ENCODE data around the gene STK17A. TPM values are rescaled to one million over a fixed set of nuclear protein-coding genes. Genes with fewer than 3 reads are reported as not detected.
A peak's percentile ranks its signal among the peaks of the same experiment; 100 is the strongest.

The STK17A gene
- total and polyA plus RNA-seq, 2 of the 8 experiments (the other 6 are each of a cell fraction or from before 2014, with no cell fraction given) = 2.2 to 12.2 TPM

DNA sequence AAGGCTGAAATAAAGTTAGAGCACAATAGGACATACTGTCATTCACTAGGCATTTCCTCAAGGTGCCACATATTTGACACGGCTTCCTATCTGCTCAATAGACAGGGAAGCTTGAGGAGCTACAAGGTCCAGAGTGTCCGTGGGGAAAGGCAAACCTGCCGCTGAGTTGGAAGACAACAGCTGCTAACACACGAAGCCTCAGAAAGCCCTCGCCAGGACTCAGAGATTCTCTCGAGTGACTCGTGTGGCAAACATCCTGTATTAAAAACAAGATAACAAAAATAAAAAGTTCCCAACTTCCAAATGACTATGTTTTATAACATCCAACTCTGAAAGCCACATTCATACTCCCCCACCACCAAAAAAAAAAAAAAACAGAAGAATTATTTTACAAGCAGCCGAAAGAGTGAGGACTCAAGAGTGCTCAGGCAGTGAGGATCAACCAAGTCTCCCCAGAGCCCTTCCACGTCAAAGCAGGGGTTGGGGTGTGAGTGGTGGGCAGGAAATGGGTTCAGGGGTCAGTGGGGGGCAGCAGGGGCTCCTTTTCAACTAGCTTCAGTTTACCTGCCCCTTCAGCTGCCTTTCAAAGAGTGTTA lies 67.6 kb downstream of the STK17A start:
- Histone ChIP-seq H3K27ac (ENCODE audit: low read depth, low read length) (0 out of 2 replicates have a peak overlapping the region, but pooled peaks have one; percentile 29), H3K79me1 (ENCODE audit: low read depth, low read length) (peaks cover 2% of the 10 kb centered on the region), H2BK12ac (ENCODE audit: low read depth, low read length) (no peak overlapping the region), H4K91ac (replicated peaks; ENCODE audit: insufficient read length, low read length) (no peak overlapping the region), H3K56ac (replicated peaks; ENCODE audit: insufficient read length, low read depth, low read length) (no peak overlapping the region), H3K4me3 (ENCODE audit: extremely low read depth in 1 of 4, insufficient read depth in 2 of 4, low read depth in 3 of 4, low read length in 4 of 4) (no peak overlapping the region), H3K18ac (ENCODE audit: extremely low read depth, low read length) (no peak overlapping the region), H4K20me1 (replicated peaks in 1 of 2; ENCODE audit: control insufficient read depth in 1 of 2, insufficient read depth in 2 of 2, low read length in 2 of 2) (peaks cover 0 to 3% of the 10 kb centered on the region in 2 experiments), H3K36me3 (ENCODE audit: control insufficient read depth in 2 of 4, insufficient read depth in 4 of 4, low read length in 3 of 4) (peaks cover 0 to 15% (median 4%) of the 10 kb centered on the region in 4 experiments; a peak in 1 of 8 replicates), H4K5ac (ENCODE audit: insufficient read length, low read depth, low read length) (no peak overlapping the region), H3K23me2 (ENCODE audit: low read depth, low read length) (no peaks in the 10 kb centered on the region), H4K8ac (ENCODE audit: extremely low read depth, insufficient read depth, low read length) (no peak overlapping the region), H3K9ac (replicated peaks in 1 of 4; ENCODE audit: extremely low read depth in 1 of 4, low read depth in 3 of 4, low read length in 3 of 4) (no peak overlapping the region), H3K9me3 (ENCODE audit: insufficient read depth in 2 of 2, low read depth in 1 of 2, low read length in 1 of 2) (no peaks in the 10 kb centered on the region), H3K79me2 (ENCODE audit: control insufficient read depth in 1 of 2, insufficient read depth in 2 of 2, low read length in 2 of 2) (peaks cover 0 to 45% of the 10 kb centered on the region in 2 experiments; a peak in 2 of 4 replicates), H2BK20ac (ENCODE audit: low read length) (no peak overlapping the region), H2AFZ (ENCODE audit: low read length) (no peak overlapping the region), H3K14ac (ENCODE audit: insufficient read length) (no peak overlapping the region), H3K27me3 (replicated peaks in 1 of 4; ENCODE audit: control insufficient read depth in 3 of 4, extremely low read depth in 1 of 4, insufficient read depth in 3 of 4, low read length in 3 of 4) (no peaks in the 10 kb centered on the region), H3K4me2 (ENCODE audit: insufficient read depth in 1 of 2, low read depth in 2 of 2, low read length in 2 of 2) (no peak overlapping the region), H2BK120ac (replicated peaks; ENCODE audit: low read depth, low read length) (no peak overlapping the region), H2BK15ac (ENCODE audit: low read length) (no peak overlapping the region), H3K23ac (ENCODE audit: insufficient read length) (no peak overlapping the region), H2BK5ac (ENCODE audit: low read depth, low read length) (no peak overlapping the region), H3K4me1 (replicated peaks in 1 of 4; ENCODE audit: control insufficient read depth in 3 of 4, insufficient read depth in 4 of 4, low read length in 3 of 4) (peaks cover 13 to 23% (median 17%) of the 10 kb centered on the region in 4 experiments), H2AK5ac (ENCODE audit: low read depth, low read length) (no peak overlapping the region), H3K4ac (replicated peaks; ENCODE audit: insufficient read length, low read depth, low read length) (no peak overlapping the region)
- POLR2A ChIA-PET (ENCODE audit: partially characterized antibody) = interaction anchor here (0.6 kb wide), 2 partner anchors 102 to 164 kb away, joined by 3 to 5 read pairs; no protein-coding TSS in a partner anchor
- no peak for DNase-seq (ENCODE audit: low read depth in 1 of 2, low spot score in 2 of 2)
- WGBS, 2 experiments (ENCODE audit: extremely low coverage in 1 of 2, insufficient coverage in 1 of 2, insufficient read length in 1 of 2, insufficient replicate concordance in 2 of 2, low coverage in 1 of 2, low lambda C conversion rate in 2 of 2, missing lambda C conversion rate in 1 of 2) = 83% methylated on average over 9 of the region's 9 CpGs; no CpG with 5 or more reads in 1 of the 2 experiments
- TF ChIP-seq, protein P1, sequence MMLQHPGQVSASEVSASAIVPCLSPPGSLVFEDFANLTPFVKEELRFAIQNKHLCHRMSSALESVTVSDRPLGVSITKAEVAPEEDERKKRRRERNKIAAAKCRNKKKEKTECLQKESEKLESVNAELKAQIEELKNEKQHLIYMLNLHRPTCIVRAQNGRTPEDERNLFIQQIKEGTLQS (IDR thresholded peaks at IDR 0.05; ENCODE audit: insufficient read depth, low read depth, low read length) = no peak
- no peak for TF ChIP-seq PHF8 (conservative IDR thresholded peaks at IDR 0.05; ENCODE audit: low read depth, low read length)
- TF ChIP-seq TCF12 (IDR thresholded peaks at IDR 0.05; ENCODE audit: low read depth, low read length) = no peak
- no peak for TF ChIP-seq KDM1A (IDR thresholded peaks at IDR 0.05; ENCODE audit: borderline replicate concordance, low read length)
- no peak for TF ChIP-seq BACH1 (IDR thresholded peaks at IDR 0.05; ENCODE audit: low read length)
- TF ChIP-seq CHD1 (IDR thresholded peaks at IDR 0.05; ENCODE audit: low read depth, low read length) = no peak
- TF ChIP-seq SP4 (IDR thresholded peaks at IDR 0.05; ENCODE audit: low read length) = no peak
- TF ChIP-seq SRF (IDR thresholded peaks at IDR 0.05; ENCODE audit: low read depth, low read length) = no peak
- no peak for TF ChIP-seq EGR1 (IDR thresholded peaks at IDR 0.05; ENCODE audit: borderline replicate concordance, low read depth, low read length)
- no peak for TF ChIP-seq CBX8 (IDR thresholded peaks at IDR 0.05; ENCODE audit: borderline replicate concordance, low read depth, low read length)
- TF ChIP-seq GABPA (IDR thresholded peaks at IDR 0.05; ENCODE audit: borderline replicate concordance, insufficient read depth, low read length) = no peak
- CTCF ChIA-PET (ENCODE audit: partially characterized antibody) = interaction anchor here (1.8 to 3.1 kb wide), 2 partner anchors 63 to 68 kb away, joined by 5 to 12 read pairs; partner anchors contain the start of gene STK17A
- FAIRE-seq = no peak
